Heart left ventricle (tissue), 16 donors: ENCODE measurements around the gene MAP4K2. TPM values are rescaled to one million over a fixed set of nuclear protein-coding genes. Genes with fewer than 3 reads are reported as not detected.

ENCODE experiments used
- ATAC-seq, 4 donors: fragments of 200-7000 bp; cut with Tn5 transposase; one replicate each; pipeline ENCODE4 v1.9.1; 2020 to 2022; ENCODE audit warnings: moderate library complexity in 4 of 4, mild to moderate bottlenecking in 3 of 4, moderate number of reproducible peaks in 1 of 4
- DNase-seq, 5 donors: peaks; one replicate each; pipeline ENCODE4 v3.0.0-alpha.2; 2020
- H3K27ac ChIP-seq, 12 donors: fragments of 200-600 bp; sonication (generic) in 4 of 12; one replicate each; pipeline versions ENCODE4 v1.5.0 to v1.8.0; 2016 to 2022; ENCODE audit warnings: mild to moderate bottlenecking in 2 of 12
- H3K27me3 ChIP-seq, 9 donors: fragments of 200-600 bp; sonication (generic) in 2 of 9; one replicate each; pipeline versions ENCODE4 v1.5.1 to v1.8.0; 2016 to 2022; ENCODE audit warnings: mild to moderate bottlenecking in 3 of 9
- H3K36me3 ChIP-seq, 9 donors: fragments of 200-600 bp; sonication (generic) in 2 of 9; one replicate each; pipeline versions ENCODE4 v1.5.0 to v1.8.0; 2018 to 2022; ENCODE audit warnings: mild to moderate bottlenecking in 2 of 9
- H3K4me1 ChIP-seq, 12 donors: fragments of 200-600 bp; sonication (generic) in 4 of 12; one replicate each; pipeline versions ENCODE4 v1.5.0 to v1.8.0; 2016 to 2022; ENCODE audit warnings: mild to moderate bottlenecking in 3 of 12
- H3K4me3 ChIP-seq, 12 donors: fragments of 200-600 bp; sonication (generic) in 4 of 12; one replicate each; pipeline versions ENCODE4 v1.5.0 to v1.8.0; 2017 to 2022; ENCODE audit warnings: mild to moderate bottlenecking in 9 of 12, moderate library complexity in 4 of 12
- H3K9me3 ChIP-seq, 12 donors: fragments of 200-600 bp; sonication (generic) in 4 of 12; one replicate each; pipeline versions ENCODE4 v1.5.0 to v1.8.0; 2016 to 2022; ENCODE audit warnings: mild to moderate bottlenecking in 1 of 12
- POLR2A ChIP-seq, 2 donors: fragments of 450-650 bp; IDR thresholded peaks; one replicate each; pipeline ENCODE4 v1.6.1; 2017; ENCODE audit warnings: antibody characterized with exemption in 2 of 2, mild to moderate bottlenecking in 2 of 2, moderate library complexity in 2 of 2
- WGBS, 4 donors: extraction: QIAGEN DNeasy Blood & Tissue Kit in 2 of 4; methylation state at CpG; one replicate each; pipeline versions ENCODE4 v1.1.5 to v1.1.7; 2013 to 2018; 5-methylcytosine and 5-hydroxymethylcytosine counted together
- intact Hi-C, 10 donors: fragments of 100-400 bp; cut with DNase I; formaldehyde crosslinking; loops; one replicate each; pipeline versions ENCODE4 v1.11.1 to v1.14.2; 2022
- polyA plus RNA-seq, 2 donors: library from polyadenylated mRNA; stranded (reverse); fragments of 200-250 nt; gene quantifications; one replicate each; pipeline ENCODE4 v1.2.3, GENCODE V29; 2013
- total RNA-seq, 9 donors: library from RNA; depleted of rRNA in 2 of 9; stranded (reverse); fragments of >200 nt in 2 of 9; fragmentation: NEBNext Ultra II Directional in 3 of 9; extraction: Animal tissue kit (Norgen Biotek cat#: 25700) in 3 of 9; gene quantifications; one replicate each; pipeline versions ENCODE4 v1.1.0 to v1.2.4, GENCODE V29; 2016 to 2023
- TF ChIP-seq, protein P1 (sequence below), 12 donors: fragments of 200-600 bp; sonication (generic) in 4 of 12; IDR thresholded peaks; one replicate each; pipeline versions ENCODE4 v1.5.0 to v1.8.0; 2018 to 2022; ENCODE audit warnings: antibody characterized with exemption in 12 of 12, mild to moderate bottlenecking in 5 of 12
- donor health status: ischemic (EF 13 %, LVEDD 7.1; RV severe dilation, severe dysfunction).
- donor health status: healthy with polysubstance abuse.
- donor health status: DM: no; HTN: yes; CAD: no.
- donor health status: DM: no; HTN: no; CAD: no.
- donor health status: ischemic (EF 25% LVEDD 6.9; RV normal size, moderate dysfunction).
- donor health status: ischemic (EF 25% LVEDD 5.7; RV mildly dilated, moderate dysfunction).
- donor health status: healthy.
- donor health status: DM: yes; HTN: yes; CAD: no.
- donor health status: ischemic (EF 35%, LVEDD 5.7; RV mildly dilated, moderate dysfunction).
- donor health status: nonischemic (EF 11% LVEDD 7.7; RV severe dilation, severe dysfunction).
- donor health status: DM: yes; HTN: yes; CAD: no.
- donor health status: PGD.
- donor health status: ischemic (EF 29% LVEDD 5.4; RV normal size, mild dysfunction).
- donor health status: nonischemic (EF 23%, LVEDD 6.1; RV moderate dilation, normal function).

MAP4K2 gene
- total and polyA plus RNA-seq, 11 donors = 7.0 to 27.5 (median 8.6) TPM

DNA sequence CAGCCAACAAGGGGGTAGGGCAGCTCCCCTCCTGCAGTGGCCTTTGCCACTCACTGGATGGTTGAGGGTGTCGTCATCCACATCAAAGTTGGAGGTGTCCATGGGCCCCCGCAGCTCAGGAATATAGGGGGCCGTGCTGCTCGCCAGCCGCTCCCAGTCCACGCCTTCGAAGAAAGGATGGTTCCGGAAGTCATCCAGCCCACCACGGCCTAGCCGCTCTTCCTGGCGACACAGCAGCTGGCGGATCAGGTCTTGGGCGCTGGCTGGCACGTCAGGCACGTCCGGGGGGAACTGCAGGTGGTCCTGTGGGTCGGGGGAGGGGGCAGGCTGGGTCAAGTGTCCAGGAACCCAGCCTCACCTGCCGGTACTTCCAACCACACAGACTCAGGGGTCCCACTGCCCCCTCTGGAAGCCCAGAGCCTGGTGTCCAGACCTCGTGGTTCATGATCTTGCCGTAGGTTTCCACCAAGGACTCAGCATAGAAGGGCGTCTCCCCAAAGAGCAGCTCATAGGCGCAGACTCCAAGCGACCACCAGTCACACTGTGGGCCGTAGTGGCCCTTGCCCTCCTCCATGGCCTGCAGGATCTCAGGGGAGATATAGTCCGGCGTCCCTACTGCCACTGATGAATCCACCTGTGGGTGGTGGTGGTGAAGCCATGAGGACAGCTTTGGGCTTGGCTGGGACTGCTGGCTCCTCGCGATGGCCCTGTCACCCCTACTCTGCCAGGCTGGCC is 35.8 kb upstream of the MAP4K2 start:
- Histone ChIP-seq H3K4me1 (no peaks in the 10 kb centered on the region), H3K27me3 (no peaks in the 10 kb centered on the region), H3K9me3 (no peaks in the 10 kb centered on the region), H3K36me3 (no peaks in the 10 kb centered on the region), H3K27ac (no peak overlapping the region), H3K4me3 (no peak overlapping the region)
- TF ChIP-seq, protein P1, sequence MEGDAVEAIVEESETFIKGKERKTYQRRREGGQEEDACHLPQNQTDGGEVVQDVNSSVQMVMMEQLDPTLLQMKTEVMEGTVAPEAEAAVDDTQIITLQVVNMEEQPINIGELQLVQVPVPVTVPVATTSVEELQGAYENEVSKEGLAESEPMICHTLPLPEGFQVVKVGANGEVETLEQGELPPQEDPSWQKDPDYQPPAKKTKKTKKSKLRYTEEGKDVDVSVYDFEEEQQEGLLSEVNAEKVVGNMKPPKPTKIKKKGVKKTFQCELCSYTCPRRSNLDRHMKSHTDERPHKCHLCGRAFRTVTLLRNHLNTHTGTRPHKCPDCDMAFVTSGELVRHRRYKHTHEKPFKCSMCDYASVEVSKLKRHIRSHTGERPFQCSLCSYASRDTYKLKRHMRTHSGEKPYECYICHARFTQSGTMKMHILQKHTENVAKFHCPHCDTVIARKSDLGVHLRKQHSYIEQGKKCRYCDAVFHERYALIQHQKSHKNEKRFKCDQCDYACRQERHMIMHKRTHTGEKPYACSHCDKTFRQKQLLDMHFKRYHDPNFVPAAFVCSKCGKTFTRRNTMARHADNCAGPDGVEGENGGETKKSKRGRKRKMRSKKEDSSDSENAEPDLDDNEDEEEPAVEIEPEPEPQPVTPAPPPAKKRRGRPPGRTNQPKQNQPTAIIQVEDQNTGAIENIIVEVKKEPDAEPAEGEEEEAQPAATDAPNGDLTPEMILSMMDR (IDR thresholded peaks at IDR 0.05) = no peak
- no peak for TF ChIP-seq POLR2A (IDR thresholded peaks at IDR 0.05)
- 89 to 95% (median 93%) methylated on average over 18 to 28 of the region's 28 CpGs for WGBS, 4 donors
- intact Hi-C loops = no loop called here
- DNase-seq (no peak), ATAC-seq (no peak)

DNA sequence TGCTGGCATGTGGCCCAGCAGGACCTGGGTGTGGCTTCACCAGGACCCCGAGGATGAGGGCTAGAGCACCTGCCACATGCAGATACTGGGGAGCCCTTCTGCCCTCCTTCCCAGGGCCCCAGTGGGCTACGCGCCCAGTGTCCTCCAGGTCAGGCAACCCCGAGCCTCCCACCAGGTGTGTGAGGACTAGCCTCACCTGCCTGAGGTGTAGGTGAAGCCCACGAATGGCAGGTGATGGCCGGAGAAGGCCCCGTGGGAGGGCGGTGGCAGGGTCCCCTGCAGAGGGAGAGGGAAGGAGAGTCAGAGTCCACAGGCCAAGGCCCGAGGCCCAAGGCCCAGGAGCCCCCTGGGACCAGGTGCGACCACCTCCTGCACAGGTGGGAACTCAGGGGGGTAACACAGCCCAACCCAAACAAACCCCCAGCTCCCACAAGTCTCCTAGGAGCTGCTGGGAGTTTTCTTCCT is 34.9 kb upstream of the MAP4K2 start:
- intact Hi-C loops = no loop called here
- Histone ChIP-seq H3K4me3 (no peak overlapping the region), H3K27ac (no peak overlapping the region), H3K27me3 (no peaks in the 10 kb centered on the region), H3K36me3 (no peaks in the 10 kb centered on the region), H3K4me1 (no peaks in the 10 kb centered on the region), H3K9me3 (no peaks in the 10 kb centered on the region)
- ATAC-seq = no peak
- WGBS, 4 donors = 93 to 96% (median 95%) methylated on average over 9 to 10 of the region's 10 CpGs
- TF ChIP-seq, protein P1 (IDR thresholded peaks at IDR 0.05) = no peak
- no peak for TF ChIP-seq POLR2A (IDR thresholded peaks at IDR 0.05)
- no peak for DNase-seq

DNA sequence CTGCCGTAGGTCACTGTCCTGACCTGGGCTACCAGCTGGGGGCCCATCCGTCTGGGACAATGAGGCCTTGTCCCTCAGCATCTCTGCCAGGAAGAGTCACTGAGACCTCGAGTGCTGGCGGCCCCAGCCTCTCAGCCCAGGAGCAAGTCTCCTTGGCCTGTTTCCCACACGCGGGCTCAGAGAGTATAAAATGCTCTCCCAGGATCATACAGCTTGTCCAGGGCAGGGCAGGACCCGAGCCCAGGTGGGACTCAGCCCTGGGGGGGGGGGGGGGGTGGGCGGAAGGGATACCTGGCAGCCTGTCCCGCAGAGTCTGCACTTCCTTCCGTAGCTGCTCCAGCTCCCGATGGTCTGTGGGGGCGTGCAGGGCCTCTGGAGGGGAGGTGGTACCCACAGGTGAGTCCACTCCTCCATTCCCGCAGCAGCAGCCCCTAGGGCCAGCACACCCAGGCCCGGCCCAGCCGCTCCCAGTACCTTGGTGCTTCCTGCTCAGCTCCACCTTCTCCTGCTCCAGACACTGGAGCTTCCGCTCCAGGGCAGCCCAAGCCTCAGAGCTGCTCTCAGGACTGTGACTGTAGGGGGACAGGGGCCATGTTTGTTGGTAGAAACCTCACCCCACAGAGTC is 33.5 kb upstream of the MAP4K2 start:
- DNase-seq = no peak
- no peaks in the 10 kb centered on the region for H3K27me3 ChIP-seq
- intact Hi-C loops = no loop called here
- no peaks in the 10 kb centered on the region for H3K9me3 ChIP-seq
- no peaks in the 10 kb centered on the region for H3K36me3 ChIP-seq
- 78 to 88% (median 82%) methylated on average over 2 to 16 of the region's 16 CpGs for WGBS, 4 donors
- no peaks in the 10 kb centered on the region for H3K4me1 ChIP-seq
- no peak overlapping the region for H3K27ac ChIP-seq
- H3K4me3 ChIP-seq = no peak overlapping the region
- TF ChIP-seq, protein P1 (IDR thresholded peaks at IDR 0.05) = no peak
- TF ChIP-seq POLR2A (IDR thresholded peaks at IDR 0.05) = no peak
- ATAC-seq = no peak

- DNase-seq = no peak
- 89 to 95% (median 91%) methylated on average over 12 to 17 of the region's 17 CpGs for WGBS, 4 donors
- Histone ChIP-seq H3K4me1 (no peaks in the 10 kb centered on the region), H3K9me3 (no peaks in the 10 kb centered on the region), H3K36me3 (no peaks in the 10 kb centered on the region), H3K27ac (no peak overlapping the region), H3K4me3 (no peak overlapping the region), H3K27me3 (no peaks in the 10 kb centered on the region)
- TF ChIP-seq POLR2A (IDR thresholded peaks at IDR 0.05) = no peak
- TF ChIP-seq, protein P1 (IDR thresholded peaks at IDR 0.05) = no peak
- intact Hi-C loops = no loop called here
- ATAC-seq = no peak
Measured at GRCh38 chr11:64835616-64836447, 32.8 kb upstream of the MAP4K2 start.
